ENCODE data around the gene FYB1. TPM values are rescaled to one million over a fixed set of nuclear protein-coding genes. Genes with fewer than 3 reads are reported as not detected.

FYB1 gene
- total RNA-seq, 2 donors from 2014 or later = not detected

DNA sequence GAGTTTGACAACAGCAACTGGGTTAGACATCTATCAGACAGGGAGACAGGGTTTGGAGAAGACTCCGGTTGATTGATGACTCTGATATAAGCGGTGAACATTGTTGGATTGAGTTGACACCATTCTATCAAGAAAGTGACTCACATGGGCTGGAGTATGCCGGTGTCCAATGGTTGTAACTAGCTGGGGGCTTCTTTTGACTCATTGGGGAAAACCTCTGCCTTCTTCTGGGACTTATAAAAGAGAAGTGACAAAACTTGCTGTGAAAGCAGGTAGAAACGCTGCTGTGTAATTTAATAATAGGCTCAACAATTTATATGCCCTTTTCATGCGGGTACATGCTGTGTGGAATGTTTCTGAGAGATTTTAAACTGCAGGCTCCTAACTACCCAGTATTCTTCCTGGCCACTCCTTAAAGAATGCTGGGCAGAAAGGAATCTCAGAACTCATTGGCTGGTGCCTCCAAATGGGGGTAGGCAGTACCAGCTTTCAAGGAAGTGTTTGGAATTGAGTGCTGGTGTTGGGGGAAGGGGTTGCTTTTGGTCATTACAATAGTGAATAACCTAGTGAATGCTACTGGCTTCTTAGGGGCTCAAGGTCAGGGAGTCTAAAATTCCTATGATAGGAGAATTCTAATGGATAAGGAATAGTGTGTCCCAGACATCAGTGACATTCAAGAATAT, 43.9 kb downstream of the FYB1 start:
- Histone ChIP-seq H3K9me3 (ENCODE audit: control insufficient read depth, low read length) (no peaks in the 10 kb centered on the region), H3K27ac (ENCODE audit: low read depth, low read length) (no peak overlapping the region), H3K4me1 (ENCODE audit: control insufficient read depth, insufficient read depth, low read length) (no peaks in the 10 kb centered on the region), H3K27me3 (ENCODE audit: control insufficient read depth, insufficient read depth, low read length, poor library complexity, severe bottlenecking) (no peaks in the 10 kb centered on the region), H3K36me3 (ENCODE audit: control insufficient read depth, insufficient read depth, low read length) (no peaks in the 10 kb centered on the region), H3K4me3 (ENCODE audit: low read length) (no peak overlapping the region), H3K9ac (ENCODE audit: extremely low read depth, low read length, poor library complexity, severe bottlenecking) (no peak overlapping the region)
- Mint-ChIP-seq H3K9me3 (no peaks in the 10 kb centered on the region), H3K27me3 (ENCODE audit: insufficient read depth) (no peaks in the 10 kb centered on the region), H3K36me3 (ENCODE audit: low read depth) (no peaks in the 10 kb centered on the region), H3K4me3 (no peak overlapping the region), H3K27ac (no peak overlapping the region), H3K4me1 (peaks cover 5% of the 10 kb centered on the region)
- WGBS, 2 experiments (ENCODE audit: insufficient coverage in 1 of 2, insufficient read length in 1 of 2) = 86 to 97% methylated on average over 3 to 5 of the region's 5 CpGs
- DNase-seq = no peak
- TF ChIP-seq, protein P1, sequence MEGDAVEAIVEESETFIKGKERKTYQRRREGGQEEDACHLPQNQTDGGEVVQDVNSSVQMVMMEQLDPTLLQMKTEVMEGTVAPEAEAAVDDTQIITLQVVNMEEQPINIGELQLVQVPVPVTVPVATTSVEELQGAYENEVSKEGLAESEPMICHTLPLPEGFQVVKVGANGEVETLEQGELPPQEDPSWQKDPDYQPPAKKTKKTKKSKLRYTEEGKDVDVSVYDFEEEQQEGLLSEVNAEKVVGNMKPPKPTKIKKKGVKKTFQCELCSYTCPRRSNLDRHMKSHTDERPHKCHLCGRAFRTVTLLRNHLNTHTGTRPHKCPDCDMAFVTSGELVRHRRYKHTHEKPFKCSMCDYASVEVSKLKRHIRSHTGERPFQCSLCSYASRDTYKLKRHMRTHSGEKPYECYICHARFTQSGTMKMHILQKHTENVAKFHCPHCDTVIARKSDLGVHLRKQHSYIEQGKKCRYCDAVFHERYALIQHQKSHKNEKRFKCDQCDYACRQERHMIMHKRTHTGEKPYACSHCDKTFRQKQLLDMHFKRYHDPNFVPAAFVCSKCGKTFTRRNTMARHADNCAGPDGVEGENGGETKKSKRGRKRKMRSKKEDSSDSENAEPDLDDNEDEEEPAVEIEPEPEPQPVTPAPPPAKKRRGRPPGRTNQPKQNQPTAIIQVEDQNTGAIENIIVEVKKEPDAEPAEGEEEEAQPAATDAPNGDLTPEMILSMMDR (conservative IDR thresholded peaks at IDR 0.05) = no peak

DNA sequence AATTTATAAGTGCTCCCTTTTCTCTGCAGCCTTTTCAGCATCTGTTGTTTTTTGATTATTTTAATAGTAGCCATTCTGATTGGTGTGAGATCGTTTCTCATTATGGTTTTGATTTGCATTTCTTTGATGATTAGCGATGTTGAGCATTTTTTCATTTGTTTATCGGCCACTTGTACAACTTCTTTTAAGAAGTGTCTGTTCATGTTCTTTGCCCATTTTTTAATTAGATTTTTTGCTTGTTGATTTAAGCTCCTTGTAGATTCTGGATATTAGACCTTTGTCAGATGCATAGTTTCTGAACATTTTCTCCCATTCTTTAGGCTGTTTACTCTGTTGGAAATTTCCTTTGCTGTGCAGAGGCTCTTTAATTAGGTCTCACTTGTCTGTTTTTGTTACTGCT, 46.3 kb downstream of the FYB1 start:
- Histone ChIP-seq H3K9ac (ENCODE audit: extremely low read depth, low read length, poor library complexity, severe bottlenecking) (no peak overlapping the region), H3K27ac (ENCODE audit: low read depth, low read length) (no peak overlapping the region), H3K4me3 (ENCODE audit: low read length) (no peak overlapping the region), H3K36me3 (ENCODE audit: control insufficient read depth, insufficient read depth, low read length) (no peaks in the 10 kb centered on the region), H3K27me3 (ENCODE audit: control insufficient read depth, insufficient read depth, low read length, poor library complexity, severe bottlenecking) (no peaks in the 10 kb centered on the region), H3K9me3 (ENCODE audit: control insufficient read depth, low read length) (no peaks in the 10 kb centered on the region), H3K4me1 (ENCODE audit: control insufficient read depth, insufficient read depth, low read length) (no peaks in the 10 kb centered on the region)
- peaks cover 5% of the 10 kb centered on the region for H3K4me1 Mint-ChIP-seq
- 94 to 100% methylated on average over 2 to 3 of the region's 3 CpGs for WGBS, 2 experiments (ENCODE audit: insufficient coverage in 1 of 2, insufficient read length in 1 of 2)
- H3K27me3 Mint-ChIP-seq (ENCODE audit: insufficient read depth) = no peaks in the 10 kb centered on the region
- H3K36me3 Mint-ChIP-seq (ENCODE audit: low read depth) = no peaks in the 10 kb centered on the region
- no peak overlapping the region for H3K4me3 Mint-ChIP-seq
- H3K9me3 Mint-ChIP-seq = no peaks in the 10 kb centered on the region
- H3K27ac Mint-ChIP-seq = no peak overlapping the region
- TF ChIP-seq, protein P1 (conservative IDR thresholded peaks at IDR 0.05) = no peak
- DNase-seq = no peak

DNA sequence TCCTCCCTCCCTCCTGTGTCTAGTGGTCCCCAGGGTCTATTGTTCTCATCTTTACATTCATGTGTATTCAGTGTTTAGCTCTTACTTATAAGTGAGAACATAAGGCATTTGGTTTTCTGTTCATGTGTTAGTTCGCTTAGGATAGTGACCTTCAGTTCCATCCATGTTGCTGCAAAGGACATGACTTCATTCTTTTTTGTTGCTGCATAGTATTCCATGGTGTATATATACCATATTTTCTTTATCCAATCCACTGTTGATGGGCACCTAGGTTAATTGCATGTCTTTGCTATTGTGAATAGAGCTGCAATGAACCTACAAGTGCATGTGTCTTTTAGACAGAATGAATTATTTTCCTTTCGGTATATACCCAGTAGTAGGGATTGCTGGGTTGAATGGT, 46.8 kb downstream of the FYB1 start:
- Histone ChIP-seq H3K9me3 (ENCODE audit: control insufficient read depth, low read length) (no peaks in the 10 kb centered on the region), H3K9ac (ENCODE audit: extremely low read depth, low read length, poor library complexity, severe bottlenecking) (no peak overlapping the region), H3K4me3 (ENCODE audit: low read length) (no peak overlapping the region), H3K36me3 (ENCODE audit: control insufficient read depth, insufficient read depth, low read length) (no peaks in the 10 kb centered on the region), H3K27ac (ENCODE audit: low read depth, low read length) (no peak overlapping the region), H3K4me1 (ENCODE audit: control insufficient read depth, insufficient read depth, low read length) (no peaks in the 10 kb centered on the region), H3K27me3 (ENCODE audit: control insufficient read depth, insufficient read depth, low read length, poor library complexity, severe bottlenecking) (no peaks in the 10 kb centered on the region)
- 90% methylated on average over 2 of the region's 2 CpGs; no CpG with 5 or more reads in 1 of the 2 experiments for WGBS, 2 experiments (ENCODE audit: insufficient coverage in 1 of 2, insufficient read length in 1 of 2)
- Mint-ChIP-seq H3K9me3 (no peaks in the 10 kb centered on the region), H3K4me3 (no peak overlapping the region), H3K4me1 (peaks cover 5% of the 10 kb centered on the region), H3K27me3 (ENCODE audit: insufficient read depth) (no peaks in the 10 kb centered on the region), H3K36me3 (ENCODE audit: low read depth) (no peaks in the 10 kb centered on the region), H3K27ac (no peak overlapping the region)
- TF ChIP-seq, protein P1 (conservative IDR thresholded peaks at IDR 0.05) = no peak
- no peak for DNase-seq
